ENCODE data around the gene MTTP.

Gene MTTP

DNA sequence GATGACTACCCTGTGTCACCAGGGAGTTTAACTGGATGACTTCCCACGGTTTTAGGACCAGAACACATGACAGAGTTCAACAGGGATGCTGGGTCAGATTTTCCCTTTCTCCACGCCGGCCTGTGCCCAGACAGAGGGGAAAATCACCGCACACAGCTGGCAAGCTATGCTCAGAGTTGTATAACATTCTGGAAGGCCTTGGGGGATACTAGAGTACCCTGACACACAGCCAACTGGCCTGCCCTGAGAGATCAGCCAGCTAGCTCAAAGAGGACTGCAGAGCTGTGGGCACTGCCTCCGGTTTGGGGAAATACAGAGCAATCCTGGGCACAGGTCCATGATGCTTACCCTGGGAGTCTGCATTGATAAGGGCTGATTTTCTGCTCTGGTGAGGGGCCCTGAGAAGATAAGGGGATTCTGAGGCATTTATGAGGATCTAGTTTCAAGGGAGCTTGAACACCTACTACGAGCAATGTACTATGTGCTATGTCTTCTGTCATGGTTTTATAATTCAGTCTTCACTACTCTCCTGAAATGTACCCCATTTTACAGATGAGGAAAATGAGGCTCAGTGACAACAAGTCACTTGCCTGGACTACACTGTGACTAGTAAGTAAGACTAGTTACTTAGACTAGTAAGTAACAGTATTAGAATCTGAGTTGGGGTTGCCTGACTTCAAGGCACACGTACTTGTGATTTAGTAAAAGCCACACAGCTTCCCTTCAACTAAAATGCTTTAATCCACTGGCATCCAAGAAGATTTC lies 68.3 kb downstream of the MTTP start:
- DNase-seq (ENCODE audit: low spot score): no peak

DNA sequence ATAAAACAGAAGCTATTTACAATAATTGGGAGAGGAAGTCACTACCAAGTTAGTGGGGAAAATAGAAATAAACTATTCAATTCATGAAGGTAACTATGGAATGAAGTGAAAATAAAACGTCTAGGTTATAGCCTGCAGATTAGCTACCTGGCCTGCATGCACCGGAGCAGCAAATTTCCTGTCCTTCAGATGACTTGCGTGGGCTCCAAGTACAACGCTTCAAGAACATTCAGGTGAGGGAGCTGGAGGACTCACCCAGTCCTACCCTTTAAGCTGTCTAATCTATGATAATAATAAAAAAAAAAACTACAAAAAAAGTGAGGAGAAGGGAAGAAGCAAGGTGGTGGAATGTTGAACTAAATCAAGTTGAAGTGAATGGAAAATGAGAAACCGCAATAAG lies 69.8 kb downstream of the MTTP start:
- no peak for DNase-seq (ENCODE audit: low spot score)

DNA sequence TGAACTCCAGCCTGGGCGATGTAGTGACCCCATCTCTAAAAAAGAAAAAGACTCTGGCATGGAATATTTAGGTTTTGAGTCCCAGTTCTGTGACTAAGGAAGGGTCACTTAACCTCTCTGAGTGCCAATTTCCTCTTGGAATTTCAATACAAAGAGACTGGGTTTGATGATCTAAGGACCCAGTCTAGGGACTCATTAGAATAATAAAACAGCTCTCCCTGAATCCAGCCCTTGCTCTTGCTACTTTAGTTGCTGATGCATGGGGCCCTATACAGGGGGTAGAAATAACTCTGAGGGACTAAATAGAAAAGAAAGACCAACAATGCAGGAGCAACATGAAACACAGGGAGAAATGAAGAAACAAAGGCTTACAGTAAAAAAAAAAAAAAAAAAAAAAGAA lies 70.4 kb downstream of the MTTP start:
- DNase-seq (ENCODE audit: low spot score): no peak

DNA sequence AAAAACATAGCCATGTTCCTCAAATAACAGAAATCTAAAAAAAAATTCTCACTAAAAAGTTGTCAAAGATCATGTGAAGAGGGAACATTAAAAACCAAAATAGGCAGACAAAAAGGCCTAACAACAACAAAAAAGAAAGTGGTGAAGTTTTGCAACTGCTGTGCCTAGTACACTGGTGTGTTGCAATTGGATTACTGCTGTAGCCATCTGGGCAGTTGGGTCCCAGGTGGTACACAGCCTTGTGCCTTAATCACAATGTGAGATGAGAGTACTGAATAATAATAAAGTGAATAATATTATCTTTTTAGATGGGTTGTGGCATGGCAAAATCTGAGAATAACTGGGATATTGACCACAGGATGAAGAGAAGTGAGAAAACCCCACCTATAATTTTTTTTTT lies 71.0 kb downstream of the MTTP start:
- DNase-seq (ENCODE audit: low spot score): no peak

DNA sequence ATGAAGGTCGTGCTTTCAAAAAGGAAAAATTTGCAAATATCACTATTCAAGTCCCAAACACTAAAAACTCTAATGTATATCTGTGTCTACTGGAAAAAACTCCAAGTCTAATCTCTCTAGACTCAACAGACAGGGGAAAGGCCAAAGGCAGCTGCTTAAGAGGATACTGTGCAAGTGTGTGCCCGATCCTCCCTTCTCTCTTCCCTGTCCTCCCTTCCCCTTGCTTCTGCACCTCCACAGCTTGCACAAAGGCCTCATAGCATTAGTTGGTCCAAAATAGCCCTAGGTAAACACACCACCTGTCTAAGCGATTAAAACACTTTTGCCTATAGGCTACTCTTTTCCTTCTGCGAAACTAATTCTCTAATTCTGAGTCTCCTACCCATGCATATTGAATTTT lies 72.4 kb downstream of the MTTP start:
- no peak for DNase-seq (ENCODE audit: low spot score)

DNA sequence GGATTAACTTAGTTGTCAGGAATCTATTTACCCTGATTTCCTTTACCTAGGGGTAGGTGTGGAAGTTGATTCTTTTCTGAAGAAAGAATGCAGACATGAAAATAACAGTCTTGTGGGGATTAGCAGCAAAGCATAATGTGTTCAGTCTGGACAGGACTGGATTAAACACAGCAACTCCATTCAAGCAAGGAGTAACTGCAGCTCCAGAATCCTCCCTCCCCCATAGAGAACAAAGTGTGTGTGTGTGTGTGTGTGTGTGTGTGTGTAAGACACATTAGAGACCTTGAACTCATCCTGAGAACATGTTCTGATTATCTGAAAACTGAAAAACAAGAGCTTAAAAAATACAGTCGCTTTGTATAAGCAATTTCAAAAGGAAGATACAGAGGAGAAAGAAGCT lies 73.7 kb downstream of the MTTP start:
- no peak for DNase-seq (ENCODE audit: low spot score)

DNA sequence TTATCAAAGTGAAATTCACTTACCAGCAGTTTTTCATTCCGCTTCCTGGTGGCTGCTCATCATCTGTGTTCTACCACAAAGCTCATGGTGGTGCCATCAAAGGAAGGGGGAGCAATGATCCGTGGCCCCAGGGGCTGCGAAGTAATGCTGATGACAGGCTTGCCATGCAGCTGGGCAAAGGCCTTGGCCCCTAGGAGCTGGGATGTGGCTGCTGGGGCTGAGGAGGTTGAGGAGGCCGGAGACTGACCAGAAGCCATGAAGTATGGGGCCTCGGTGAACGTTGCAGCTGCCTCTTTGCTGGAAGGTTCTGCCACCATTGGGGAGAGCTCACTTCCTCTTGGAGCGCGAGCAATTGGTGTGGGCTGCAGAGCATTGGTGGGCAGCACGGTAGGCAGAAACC lies 74.6 kb downstream of the MTTP start:
- DNase-seq (ENCODE audit: low spot score): no peak

DNA sequence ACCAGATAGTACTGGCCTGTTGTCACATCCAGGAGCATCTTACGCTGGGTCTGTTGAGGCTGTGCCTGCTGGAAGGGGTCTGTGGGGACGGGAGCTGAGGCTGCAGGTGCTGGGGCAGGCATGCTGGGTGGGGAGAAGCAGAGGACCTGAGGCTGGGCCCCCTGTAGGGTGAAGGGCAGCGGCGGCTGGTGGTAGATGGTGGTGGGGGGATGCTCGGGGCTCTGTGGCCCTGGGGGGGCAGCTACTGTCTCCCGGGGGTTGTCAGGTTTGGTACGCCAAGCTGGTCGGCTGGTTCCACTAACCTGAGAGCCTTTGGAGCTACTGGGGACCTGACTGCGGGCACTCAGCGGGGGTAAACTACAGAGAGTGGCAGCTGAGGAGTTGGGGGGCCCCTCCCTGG lies 75.2 kb downstream of the MTTP start:
- no peak for DNase-seq (ENCODE audit: low spot score)

DNA sequence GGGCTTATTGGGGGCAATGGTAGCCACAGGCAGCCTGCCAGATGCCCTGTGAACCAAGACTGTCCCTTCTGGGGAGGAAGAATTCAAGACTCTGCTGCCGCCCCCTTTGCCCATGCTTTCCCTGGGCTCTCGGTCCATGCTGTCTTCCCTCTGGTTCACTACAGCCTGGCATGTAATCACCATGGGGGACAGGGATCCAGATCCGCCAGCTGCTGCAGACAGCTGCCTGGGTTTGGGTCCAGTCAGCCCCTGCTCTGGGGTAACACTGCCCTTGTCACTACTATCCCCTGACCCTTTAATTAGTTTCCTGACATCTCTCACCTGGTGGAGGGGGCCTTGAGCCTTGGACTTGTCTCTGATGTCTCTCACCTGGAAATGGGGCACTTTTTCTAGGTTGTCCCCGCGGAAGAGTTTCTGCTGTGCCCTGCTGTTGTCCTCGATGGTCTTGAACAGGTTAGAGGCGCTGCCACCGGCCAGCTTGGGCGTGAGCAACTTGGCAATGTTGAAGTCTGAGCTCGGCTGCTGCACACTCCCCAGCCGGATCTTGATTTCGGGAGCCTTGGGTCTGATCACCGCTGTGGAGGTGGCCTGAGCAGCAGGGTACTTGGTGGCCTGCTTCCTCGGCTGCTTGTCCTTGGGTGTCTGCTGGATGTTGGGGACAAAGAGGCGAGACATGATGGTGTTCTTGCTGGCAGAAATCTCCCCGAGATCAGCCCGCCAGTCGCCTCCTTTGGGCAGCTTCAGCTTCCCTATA lies 76.6 kb downstream of the MTTP start:
- DNase-seq (ENCODE audit: low spot score): no peak

DNA sequence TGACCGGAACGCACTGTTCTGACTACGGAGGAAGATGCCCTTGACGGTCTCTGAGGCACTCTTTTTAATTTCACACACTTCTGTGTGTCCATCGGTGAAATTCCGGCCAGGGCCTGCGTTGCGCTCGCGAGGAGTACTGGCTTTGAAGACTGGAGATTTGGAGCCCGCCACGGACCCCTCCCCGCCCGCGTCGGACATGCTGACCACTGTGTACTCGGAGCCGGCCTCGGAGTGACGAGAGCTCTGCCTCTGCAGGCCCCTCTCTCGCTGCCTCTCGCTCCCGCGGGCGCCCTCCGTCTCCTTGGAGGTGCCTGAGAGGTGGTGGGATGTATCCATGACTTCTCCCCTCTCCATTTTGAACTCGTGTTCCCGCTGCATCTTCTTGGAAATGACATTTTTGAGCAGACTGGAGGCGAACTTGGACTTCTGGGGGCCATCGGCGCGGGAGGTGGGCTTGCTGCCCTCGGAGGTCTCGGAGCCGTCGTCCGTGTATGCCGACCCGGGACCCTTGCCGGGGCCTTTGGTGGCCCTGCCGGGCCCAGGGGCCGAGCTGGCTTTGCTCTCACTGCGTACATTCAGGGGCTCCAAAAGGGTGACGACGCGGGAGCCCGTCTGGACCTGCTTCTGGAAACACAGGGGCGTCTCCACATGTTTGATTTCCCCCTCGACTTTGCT lies 77.3 kb downstream of the MTTP start:
- DNase-seq (ENCODE audit: low spot score): no peak

DNA sequence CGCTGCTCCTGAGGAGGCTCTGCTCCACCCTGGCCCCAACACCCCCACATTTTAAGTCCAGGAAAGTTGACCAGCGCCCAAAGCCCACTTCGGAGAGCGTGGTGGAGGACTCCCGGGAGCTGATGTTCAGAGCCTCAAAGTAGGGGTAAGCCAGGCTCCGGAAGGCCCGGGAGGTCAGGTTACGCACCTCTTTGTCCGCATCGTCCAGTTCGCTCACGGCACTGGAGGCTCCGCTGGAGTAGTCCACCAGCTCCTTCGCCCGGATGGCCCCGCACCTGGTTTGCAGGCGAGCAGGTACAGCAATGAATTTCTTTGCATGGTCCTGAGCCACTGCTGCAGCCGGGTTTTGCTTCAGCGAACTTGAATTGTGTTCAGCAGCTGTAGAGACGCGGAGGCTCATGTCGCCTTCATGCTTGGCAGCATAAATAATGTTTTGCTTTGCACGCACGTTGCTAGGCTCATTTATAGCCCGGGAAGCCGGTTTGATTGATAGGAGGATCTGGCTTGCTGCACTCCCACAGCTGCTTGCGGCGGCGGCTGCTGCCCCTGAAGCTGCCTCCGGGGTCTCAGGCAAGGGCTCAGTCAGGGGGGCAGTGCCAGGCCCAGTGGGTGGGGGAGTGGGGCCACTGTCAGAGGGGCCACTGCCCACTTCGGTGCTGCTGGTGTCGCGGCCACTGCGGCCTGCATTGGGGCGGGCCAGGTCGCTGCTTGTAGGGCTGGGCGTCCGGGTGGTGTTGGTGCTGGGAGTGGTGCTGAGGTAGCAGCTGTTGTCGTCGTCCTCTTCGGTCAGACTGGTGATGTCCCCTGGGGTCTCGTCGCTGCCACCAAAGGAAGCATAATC lies 78.2 kb downstream of the MTTP start:
- DNase-seq (ENCODE audit: low spot score): no peak

DNA sequence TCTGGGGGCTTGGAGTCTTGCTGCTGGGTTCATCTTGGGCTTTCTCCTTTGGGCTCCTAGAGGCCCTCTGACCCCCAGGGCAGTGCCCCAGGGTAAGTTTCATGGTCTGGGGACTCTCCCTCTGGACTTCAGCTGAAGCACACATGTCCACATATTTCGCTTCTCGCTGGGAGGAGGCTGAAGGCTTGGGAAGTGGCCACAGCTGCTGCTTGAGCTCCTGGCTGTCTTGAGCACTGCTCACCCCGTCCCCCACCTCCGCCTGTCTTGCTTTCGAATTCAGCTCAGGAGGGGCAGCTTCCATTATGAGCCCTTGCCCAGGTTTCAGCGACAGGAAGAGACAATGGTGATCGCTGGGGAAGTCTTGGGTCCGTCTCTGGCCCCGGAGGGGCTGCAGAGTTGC lies 79.3 kb downstream of the MTTP start:
- no peak for DNase-seq (ENCODE audit: low spot score)

DNA sequence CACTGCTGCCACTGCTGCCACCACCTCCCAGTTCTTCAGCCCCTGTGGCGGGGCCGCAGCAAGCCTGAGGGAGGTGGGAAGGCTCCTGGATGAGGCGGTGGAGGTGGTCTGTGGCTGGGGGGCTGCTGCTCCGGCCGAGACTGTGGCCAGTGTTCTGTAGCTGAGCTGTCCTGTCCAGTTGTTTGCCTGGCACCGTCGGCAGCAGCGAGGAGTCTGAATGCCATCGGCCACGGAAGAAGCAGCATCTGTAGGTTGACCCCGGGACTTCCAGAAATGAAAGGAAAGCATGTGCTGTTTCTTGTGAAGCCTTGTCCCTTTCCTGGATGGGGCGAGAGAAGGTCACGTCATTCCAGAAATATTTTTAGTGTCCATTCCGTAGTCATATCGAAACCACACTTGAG lies 79.7 kb downstream of the MTTP start:
- no peak for DNase-seq (ENCODE audit: low spot score)

DNA sequence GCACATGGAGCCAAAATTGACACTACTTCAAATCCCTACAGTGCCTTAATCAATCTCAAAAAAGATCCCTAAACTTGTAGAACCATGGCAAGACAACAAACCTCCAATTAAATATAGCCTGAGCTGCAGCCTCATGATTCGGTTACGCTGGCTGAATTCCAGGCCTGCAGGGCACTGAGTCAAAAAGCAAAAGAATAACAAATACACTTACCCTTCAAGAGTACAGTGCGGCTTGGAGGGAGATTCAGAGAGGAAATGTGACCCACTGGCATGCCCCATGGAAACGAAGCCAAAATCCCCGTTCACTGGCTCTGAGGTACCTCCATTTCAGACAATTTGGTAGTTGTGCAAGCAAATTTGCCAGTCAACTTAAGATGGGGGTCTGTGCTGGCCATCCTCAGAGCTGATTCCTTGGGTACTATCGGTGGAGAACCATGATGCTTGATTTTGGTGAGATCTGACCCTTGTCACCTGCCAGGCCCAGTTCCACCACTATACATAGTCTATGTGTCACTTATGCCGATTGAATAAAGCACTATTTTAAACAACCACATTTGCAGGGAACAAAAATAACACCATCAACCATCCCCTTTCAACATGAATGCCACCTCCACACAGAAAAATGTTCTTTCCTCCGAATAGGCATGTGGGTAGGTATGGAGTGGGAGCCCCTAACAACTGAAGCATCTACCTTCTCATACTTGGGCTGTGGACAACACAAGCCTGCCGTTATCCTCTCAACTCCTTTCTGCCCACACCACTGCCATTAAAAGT lies 80.9 kb downstream of the MTTP start:
- no peak for DNase-seq (ENCODE audit: low spot score)

DNA sequence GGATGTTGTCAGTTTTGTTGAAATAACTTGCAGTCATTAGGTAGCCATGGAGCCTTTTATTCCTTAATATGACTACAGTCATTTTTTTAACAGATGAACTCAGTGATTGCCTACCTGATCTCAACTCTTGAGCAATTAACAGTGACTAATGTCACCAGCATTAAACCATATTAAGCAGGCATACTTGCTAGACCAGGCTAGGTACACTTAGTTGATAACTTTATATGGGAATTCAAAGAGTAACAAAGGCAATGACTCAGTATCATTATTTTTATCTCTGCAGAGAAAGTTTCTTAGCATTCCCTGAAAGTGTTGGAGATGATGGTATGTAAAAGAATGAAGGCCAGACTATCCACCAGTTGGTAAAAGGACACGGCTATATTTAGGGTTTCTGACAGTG lies 83.2 kb downstream of the MTTP start, which contains the start of gene C4orf54:
C4orf54 (minus strand) TSS at position 31 of the 400 bp plus-strand sequence. CDS start 3,180 bp downstream, outside the sequence.
- DNase-seq (ENCODE audit: low spot score): no peak

DNA sequence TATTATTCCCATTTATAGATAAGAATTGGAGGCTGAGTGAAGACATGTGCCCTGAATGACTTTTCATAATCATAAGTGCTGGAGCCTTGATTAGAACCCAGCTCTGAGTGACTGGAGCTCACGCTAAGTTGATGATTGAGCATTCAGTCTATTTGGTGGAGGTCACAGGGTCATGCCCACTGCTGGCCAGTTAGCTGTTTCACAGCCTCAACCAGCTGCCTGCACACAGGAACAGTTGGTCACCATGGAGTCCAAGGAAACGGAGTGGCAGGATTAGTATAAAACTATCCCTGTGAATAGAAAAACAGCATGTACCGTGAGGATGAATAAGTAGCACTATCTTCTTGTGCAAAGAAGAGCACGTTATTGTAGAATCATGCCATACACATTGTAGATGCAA lies 84.0 kb downstream of the MTTP start:
- no peak for DNase-seq (ENCODE audit: low spot score)

DNA sequence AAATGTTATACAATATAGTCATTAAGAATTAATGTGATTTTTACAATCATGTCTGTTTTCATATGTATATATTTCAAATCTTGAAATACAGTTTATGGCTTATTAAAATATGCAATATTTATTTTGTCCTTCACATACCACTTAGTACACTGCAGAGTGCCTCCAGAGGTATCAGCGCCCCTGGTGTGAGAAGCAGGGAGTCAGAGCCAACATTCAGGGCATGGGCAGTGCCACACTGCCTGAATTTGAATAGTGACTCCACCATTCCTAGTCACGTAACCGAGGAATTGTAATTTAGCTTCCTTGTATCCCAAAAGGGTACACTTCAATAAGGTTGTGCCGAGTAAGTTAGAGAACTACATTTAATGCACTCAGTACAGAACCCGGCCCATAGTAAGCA lies 87.3 kb downstream of the MTTP start:
- no peak for DNase-seq (ENCODE audit: low spot score)

DNA sequence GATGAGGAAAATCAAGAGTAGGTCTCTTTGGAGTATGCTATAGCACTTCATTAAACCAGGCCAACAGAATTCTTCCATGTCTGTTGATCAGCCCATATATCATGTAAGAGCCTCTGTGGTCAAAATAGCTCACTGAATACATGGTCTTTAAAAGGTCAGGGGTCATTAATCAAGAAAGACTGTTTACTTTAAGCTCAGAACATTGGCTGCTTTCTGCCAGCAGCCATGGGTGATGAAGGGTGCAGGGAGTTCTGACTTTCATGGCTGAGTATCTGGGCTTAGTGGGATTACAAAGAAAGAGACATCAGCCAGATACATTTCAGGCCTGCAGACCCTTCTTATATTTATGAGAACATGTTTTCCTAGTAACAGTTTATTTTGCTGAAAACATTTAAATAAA lies 90.1 kb downstream of the MTTP start:
- DNase-seq (ENCODE audit: low spot score): no peak

DNA sequence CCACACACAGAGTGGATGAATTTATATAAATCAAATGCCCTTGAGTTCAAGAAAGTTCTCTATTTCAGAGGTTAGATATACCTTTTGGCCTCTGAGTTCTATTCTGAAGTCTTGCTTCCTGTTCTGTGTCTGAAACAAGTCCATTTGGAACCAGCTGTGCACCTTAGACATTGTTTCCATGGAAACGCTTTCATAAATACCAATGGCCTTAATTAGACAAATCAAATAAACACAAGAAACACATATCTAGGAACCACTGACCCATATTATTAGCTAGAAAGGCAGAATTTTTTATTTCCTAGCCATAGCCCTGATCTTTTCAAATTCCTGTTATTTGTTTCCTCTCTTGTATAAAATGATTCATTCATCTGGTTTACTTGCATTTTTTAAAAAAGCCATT lies 91.4 kb downstream of the MTTP start:
- no peak for DNase-seq (ENCODE audit: low spot score)

DNA sequence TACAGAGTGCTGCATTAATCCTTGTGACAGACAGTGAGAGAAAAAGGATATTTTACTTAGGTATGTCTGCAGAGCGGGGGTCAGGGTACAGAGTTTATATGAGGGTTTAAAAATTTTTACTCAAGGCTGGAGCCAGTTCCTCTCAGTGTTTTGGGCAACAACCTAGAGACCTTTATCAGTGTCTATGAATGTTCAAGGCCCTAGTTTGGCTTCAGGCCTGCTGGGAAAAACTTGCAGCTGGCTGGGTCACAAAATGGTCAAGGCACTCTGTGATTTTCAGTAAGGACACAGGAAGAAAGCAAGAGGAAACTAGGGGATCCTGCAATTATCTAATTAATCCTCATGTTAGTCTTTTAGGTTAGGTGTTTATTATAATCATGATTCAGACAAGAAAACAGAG lies 93.8 kb downstream of the MTTP start:
- DNase-seq (ENCODE audit: low spot score): no peak

DNA sequence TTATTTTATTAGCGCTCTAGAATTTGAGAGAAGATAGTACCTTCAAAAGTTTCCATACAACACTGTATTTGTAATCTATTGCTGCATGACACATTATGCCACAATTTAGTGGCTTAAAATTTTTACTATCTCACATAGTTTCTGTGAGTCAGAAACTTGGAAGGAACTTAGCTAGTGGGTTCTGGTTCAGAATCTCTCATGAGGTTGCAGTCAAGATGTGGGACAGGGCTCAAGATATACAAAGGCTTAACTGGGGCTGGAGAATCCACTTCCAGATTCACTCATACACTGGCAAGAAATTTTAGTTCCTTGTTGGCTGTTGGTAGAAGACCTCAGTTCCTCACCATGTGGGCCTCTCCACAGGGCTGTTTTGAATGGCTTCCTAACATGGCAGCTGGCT lies 94.5 kb downstream of the MTTP start:
- DNase-seq (ENCODE audit: low spot score): no peak
